ENCODE results near the gene CPA4.

CPA4 gene

GRCh38 chr7:130344271-130344866, 51.4 kb downstream of the CPA4 start, which contains the start of gene CPA5:
TSS of gene CPA5 (plus strand) at chr7:130344816. CDS start at chr7:130346486, 1,670 bp downstream.
- peak; percentile 30 for DNase-seq (ENCODE audit: low spot score)

GRCh38 chr7:130345136-130345535, 52.2 kb downstream of the CPA4 start:
- no peak for DNase-seq (ENCODE audit: low spot score)

- no peak for DNase-seq (ENCODE audit: low spot score)
Measured at GRCh38 chr7:130345725-130346124, 52.8 kb downstream of the CPA4 start.

- no peak for DNase-seq (ENCODE audit: low spot score)
Measured at GRCh38 chr7:130346177-130346905, 53.4 kb downstream of the CPA4 start.

- DNase-seq (ENCODE audit: low spot score) = no peak
Measured at GRCh38 chr7:130346941-130347340, 54.0 kb downstream of the CPA4 start.

GRCh38 chr7:130349911-130350782, 57.2 kb downstream of the CPA4 start:
- DNase-seq (ENCODE audit: low spot score) = peak; percentile 9

- no peak for DNase-seq (ENCODE audit: low spot score)
Measured at GRCh38 chr7:130350945-130351790, 58.2 kb downstream of the CPA4 start.

- DNase-seq (ENCODE audit: low spot score) = no peak
Measured at GRCh38 chr7:130351791-130352090, 58.8 kb downstream of the CPA4 start.

- DNase-seq (ENCODE audit: low spot score) = peak; percentile 31
Measured at GRCh38 chr7:130352194-130353074, 59.5 kb downstream of the CPA4 start.

GRCh38 chr7:130353196-130353595, 60.2 kb downstream of the CPA4 start:
- DNase-seq (ENCODE audit: low spot score) = no peak

GRCh38 chr7:130356121-130356875, 63.3 kb downstream of the CPA4 start:
- peak; percentile 99 for DNase-seq (ENCODE audit: low spot score)

- peak; percentile 94 for DNase-seq (ENCODE audit: low spot score)
Measured at GRCh38 chr7:130356876-130357611, 64.1 kb downstream of the CPA4 start.

- DNase-seq (ENCODE audit: low spot score) = no peak
Measured at GRCh38 chr7:130358471-130358870, 65.5 kb downstream of the CPA4 start.

GRCh38 chr7:130359276-130359857, 66.4 kb downstream of the CPA4 start:
- no peak for DNase-seq (ENCODE audit: low spot score)

- DNase-seq (ENCODE audit: low spot score) = no peak
Measured at GRCh38 chr7:130360518-130360917, 67.6 kb downstream of the CPA4 start.

- DNase-seq (ENCODE audit: low spot score) = no peak
Measured at GRCh38 chr7:130361681-130362080, 68.7 kb downstream of the CPA4 start.

- DNase-seq (ENCODE audit: low spot score) = no peak
Measured at GRCh38 chr7:130362251-130362816, 69.4 kb downstream of the CPA4 start.

GRCh38 chr7:130363026-130363847, 70.3 kb downstream of the CPA4 start:
- DNase-seq (ENCODE audit: low spot score) = peak; percentile 99

Measured in kidney tubule cell (primary cell).